ENCODE measurements around the gene REV3L. TPM values are rescaled to one million over a fixed set of nuclear protein-coding genes. Genes with fewer than 3 reads are reported as not detected.
A peak's percentile ranks its signal among the peaks of the same experiment; 100 is the strongest.

REV3L gene
- total and polyA plus RNA-seq, 9 of the 15 experiments (the other 6 are each of a cell fraction or from before 2014, with no cell fraction given): 5.5 to 24.4 (median 14.4) TPM

- peak; percentile 91 to 92 for TF ChIP-seq NRF1 (conservative IDR thresholded peaks at IDR 0.05 in 1 of 2, IDR thresholded peaks at IDR 0.05 in 1 of 2)
- peak; percentile 45 to 86; a peak in 3 of 4 replicates for TF ChIP-seq TEAD1 (CRISPR knock-in tag; IDR thresholded peaks at IDR 0.05)
- TF ChIP-seq RUNX1 (IDR thresholded peaks at IDR 0.05; ENCODE audit: low read depth): no peak
- TF ChIP-seq, protein P1, sequence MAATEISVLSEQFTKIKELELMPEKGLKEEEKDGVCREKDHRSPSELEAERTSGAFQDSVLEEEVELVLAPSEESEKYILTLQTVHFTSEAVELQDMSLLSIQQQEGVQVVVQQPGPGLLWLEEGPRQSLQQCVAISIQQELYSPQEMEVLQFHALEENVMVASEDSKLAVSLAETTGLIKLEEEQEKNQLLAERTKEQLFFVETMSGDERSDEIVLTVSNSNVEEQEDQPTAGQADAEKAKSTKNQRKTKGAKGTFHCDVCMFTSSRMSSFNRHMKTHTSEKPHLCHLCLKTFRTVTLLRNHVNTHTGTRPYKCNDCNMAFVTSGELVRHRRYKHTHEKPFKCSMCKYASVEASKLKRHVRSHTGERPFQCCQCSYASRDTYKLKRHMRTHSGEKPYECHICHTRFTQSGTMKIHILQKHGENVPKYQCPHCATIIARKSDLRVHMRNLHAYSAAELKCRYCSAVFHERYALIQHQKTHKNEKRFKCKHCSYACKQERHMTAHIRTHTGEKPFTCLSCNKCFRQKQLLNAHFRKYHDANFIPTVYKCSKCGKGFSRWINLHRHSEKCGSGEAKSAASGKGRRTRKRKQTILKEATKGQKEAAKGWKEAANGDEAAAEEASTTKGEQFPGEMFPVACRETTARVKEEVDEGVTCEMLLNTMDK (IDR thresholded peaks at IDR 0.05; ENCODE audit: borderline replicate concordance, insufficient read depth, low read depth, low read length, poor library complexity, severe bottlenecking): no peak
- peak; percentile 48 for TF ChIP-seq EP300 (IDR thresholded peaks at IDR 0.05; ENCODE audit: low read length)
- TF ChIP-seq ZBTB9 (CRISPR knock-in tag; IDR thresholded peaks at IDR 0.05): no peak
- TF ChIP-seq EP400 (IDR thresholded peaks at IDR 0.05): peak; percentile 89
- TF ChIP-seq MECOM (CRISPR knock-in tag; IDR thresholded peaks at IDR 0.05): no peak
- TF ChIP-seq ZNF507 (tag; conservative IDR thresholded peaks at IDR 0.05): no peak
- peak; percentile 77 for TF ChIP-seq RBFOX2 (IDR thresholded peaks at IDR 0.05; ENCODE audit: low read depth, low read length)
- TF ChIP-seq POU5F1 (IDR thresholded peaks at IDR 0.05; ENCODE audit: borderline replicate concordance, low read depth, low read length, partially characterized antibody): no peak
- TF ChIP-seq MEF2D (tag; conservative IDR thresholded peaks at IDR 0.05; ENCODE audit: low read depth): no peak; the same call in 1 of the 2 replicates
- TF ChIP-seq TOE1 (IDR thresholded peaks at IDR 0.05; ENCODE audit: borderline replicate concordance): peak; percentile 25
- TF ChIP-seq TOE1 (CRISPR knock-in tag; IDR thresholded peaks at IDR 0.05; ENCODE audit: borderline replicate concordance, low read depth): no peak
- no peak for TF ChIP-seq ZBTB1 (CRISPR knock-in tag; IDR thresholded peaks at IDR 0.05; ENCODE audit: borderline replicate concordance, low read depth)
- TF ChIP-seq, protein P2, sequence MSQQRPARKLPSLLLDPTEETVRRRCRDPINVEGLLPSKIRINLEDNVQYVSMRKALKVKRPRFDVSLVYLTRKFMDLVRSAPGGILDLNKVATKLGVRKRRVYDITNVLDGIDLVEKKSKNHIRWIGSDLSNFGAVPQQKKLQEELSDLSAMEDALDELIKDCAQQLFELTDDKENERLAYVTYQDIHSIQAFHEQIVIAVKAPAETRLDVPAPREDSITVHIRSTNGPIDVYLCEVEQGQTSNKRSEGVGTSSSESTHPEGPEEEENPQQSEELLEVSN (IDR thresholded peaks at IDR 0.05; ENCODE audit: borderline replicate concordance in 1 of 2, extremely low read depth in 1 of 2, insufficient read depth in 1 of 2, insufficient read length in 1 of 2, low read depth in 1 of 2, low read length in 1 of 2, poor library complexity in 1 of 2, severe bottlenecking in 1 of 2): peak; percentile 74 to 86
- TF ChIP-seq FOXM1 (IDR thresholded peaks at IDR 0.05; ENCODE audit: low read depth): 0 out of 2 replicates have a peak, but pooled peaks have one; percentile 11
- TF ChIP-seq FOXM1 (CRISPR knock-in tag; IDR thresholded peaks at IDR 0.05; ENCODE audit: low read depth): no peak; the same call in 1 of the 2 replicates
- TF ChIP-seq RFX5 (IDR thresholded peaks at IDR 0.05; ENCODE audit: low read depth, low read length): no peak
Measured at GRCh38 chr6:111483736-111484632, 966 bp upstream of the REV3L start (continued).
